Posterior cingulate gyrus (tissue), 11 donors: ENCODE data around the gene ARHGAP26.

Source experiments
- DNase-seq, 10 donors: peaks; one replicate each; pipeline versions ENCODE4 v3.0.0 to v3.0.0-alpha.2; 2020 to 2021; ENCODE audit warnings: mixed read lengths in 3 of 10
- intact Hi-C: fragments of 100-400 bp; cut with DNase I; formaldehyde crosslinking; loops from one replicate; pipeline ENCODE4 v1.15.1; 2023

ARHGAP26 gene

DNA sequence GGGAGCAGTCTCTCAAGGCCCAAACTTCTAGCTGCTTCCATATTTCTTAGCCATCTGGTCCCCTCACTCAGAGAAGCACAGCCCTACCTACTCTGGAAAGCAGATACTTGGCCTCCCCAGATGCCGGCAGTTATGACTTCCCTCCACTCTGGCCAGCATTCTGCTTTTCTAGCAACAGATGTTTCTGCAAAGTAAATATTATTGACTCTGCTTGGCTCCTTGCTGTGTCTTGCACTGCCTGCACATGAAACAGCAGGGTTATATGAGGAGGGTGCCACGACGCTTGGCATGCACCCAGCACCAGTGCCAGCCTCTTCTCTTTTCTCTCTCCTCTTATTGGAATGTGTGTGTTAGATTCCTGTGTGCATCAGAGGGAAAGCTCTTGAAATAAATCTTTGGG lies 99.7 kb downstream of the ARHGAP26 start:
- peak in 1 of 10 donors; percentile 82 for DNase-seq
- intact Hi-C loops, result no loop called here

DNA sequence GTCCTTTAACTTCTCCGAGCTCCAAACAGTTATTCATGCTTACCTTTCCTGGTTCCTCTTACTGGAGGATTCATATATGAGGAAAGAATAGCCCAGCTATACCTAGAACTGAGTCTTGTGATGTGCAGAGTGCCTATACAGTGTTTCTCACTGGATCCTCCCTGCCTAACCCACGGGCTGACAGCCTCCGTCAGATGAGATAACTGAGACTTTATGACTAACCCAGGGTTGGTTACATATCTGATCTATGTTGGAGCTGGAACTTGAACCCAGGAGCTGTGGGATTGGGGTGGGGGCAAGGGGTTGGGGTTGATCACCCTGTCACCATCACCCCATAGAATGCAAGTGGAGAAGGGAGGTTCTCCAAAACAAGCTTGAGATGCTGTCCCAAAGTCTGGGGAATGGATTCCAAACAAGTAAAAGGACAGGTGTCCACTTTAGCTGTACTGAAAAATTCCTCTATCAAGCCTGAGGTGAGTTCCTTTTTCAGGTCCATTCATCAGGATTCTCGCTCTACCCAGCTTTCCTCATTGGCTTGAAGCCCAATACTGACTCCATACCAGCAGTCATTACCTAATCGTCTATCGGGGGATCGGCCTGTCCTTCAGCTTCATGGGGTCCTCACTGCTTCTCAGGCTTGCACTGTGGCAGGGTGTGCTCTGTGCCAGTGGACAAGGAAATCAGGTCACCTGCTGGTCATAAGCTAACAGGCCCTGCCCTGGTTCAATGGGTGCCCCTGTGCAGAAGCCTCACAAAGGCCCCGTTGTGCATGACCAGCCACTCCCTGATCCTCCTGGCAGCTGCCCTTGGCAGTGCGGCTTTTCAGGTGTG lies 100.6 kb downstream of the ARHGAP26 start:
- intact Hi-C loops, result no loop called here
- DNase-seq, result no peak

DNA sequence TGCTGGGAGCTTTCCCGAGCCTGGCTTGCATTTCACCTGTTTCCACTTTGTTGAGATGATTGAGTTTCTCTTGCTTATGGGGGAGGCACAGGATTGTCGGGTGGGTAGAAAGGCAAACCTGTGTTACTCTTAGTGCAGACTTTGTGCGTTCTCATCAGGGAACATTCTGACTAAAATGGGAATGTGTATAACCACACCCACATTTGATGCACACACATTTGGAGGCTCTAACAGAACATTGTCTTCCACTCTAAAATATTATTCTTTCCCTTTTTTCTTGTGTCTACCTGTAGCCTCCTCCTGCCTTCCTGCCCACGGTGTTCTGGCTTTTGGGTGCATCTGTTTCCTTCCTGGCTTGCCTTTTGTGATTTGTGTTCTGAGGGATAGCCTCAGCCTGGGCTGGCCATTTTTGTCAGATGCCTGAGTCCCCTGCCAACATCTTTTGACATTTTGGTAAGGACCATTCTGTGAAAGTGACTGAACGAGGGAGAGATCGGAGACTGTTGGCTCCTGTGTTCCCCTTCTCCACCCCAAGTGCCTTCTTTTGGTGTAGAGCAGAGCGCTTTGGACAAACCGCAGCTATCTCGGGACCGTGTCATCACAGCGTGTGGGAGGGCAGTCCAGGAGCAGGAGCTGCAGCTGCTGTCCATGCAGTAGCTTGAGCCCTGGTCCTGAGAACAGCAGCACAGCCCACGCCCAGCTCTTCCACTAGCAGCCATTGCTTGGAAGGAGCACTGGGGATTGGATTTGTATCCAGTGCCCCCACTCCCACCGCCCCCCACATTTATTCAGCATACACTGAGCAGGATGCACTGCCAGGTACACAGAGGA lies 101.4 kb downstream of the ARHGAP26 start:
- peak in 2 of 10 donors; percentile 75 to 87 for DNase-seq
- intact Hi-C loops, result no loop called here

DNA sequence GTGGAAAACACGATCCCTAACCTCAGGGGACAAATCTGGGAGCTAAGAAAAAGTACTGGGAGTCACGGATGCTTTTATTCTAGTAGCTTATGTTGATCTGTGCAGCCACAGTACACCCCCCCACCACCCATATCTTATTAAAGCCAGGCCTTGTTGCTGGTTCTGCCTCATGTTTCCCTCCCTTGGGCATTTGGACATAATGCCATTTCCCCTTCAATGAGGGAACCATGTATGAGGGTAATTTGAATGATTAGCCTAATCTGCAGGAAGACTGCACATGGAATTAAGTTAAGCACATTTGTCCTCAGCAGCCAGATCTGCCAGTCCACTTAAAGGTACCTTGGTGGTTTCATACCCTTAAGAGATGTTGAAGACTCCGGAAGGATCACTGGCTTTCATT lies 102.0 kb downstream of the ARHGAP26 start:
- DNase-seq, result no peak
- intact Hi-C loops, result no loop called here

DNA sequence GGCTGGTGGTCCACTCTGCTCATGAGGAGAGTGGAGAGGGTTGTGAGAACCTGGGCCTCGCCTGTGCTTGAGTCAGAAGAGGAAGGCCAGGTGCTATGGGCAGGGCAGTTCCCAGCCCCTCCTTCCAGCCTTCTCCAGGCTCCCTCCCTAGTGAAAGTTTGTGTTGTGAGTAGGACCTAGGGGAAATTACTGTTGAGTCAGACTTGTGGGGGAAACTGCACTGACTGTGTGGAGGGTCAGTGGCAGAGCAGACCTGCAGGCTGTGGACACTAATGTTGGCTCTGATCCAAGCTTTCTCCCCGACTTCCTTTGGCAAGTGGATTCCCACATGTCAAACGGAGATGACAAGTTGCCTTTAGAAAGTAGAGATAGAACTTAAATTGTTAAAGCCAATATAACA lies 102.6 kb downstream of the ARHGAP26 start:
- no peak for DNase-seq
- intact Hi-C loops, result no loop called here

DNA sequence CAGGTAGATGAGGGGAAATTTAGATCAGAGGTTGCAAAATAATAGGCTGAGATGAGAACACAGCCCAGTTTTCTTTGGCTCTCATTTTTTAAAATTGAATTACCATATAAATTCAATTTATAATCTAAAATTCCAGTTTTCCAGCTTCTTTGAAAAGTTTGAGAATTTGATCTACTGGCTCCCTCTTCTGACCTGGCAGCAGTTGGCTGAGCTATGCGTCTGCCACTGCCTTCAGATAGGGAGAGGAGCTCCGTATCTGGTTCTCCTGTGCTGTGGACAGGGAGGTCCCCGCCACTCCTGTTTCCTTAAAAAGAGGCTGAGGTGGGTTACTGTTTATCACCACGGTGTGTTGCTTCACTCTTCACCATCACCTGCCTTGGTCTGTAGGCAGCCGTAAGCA lies 103.7 kb downstream of the ARHGAP26 start:
- no peak for DNase-seq
- intact Hi-C loops, result no loop called here

DNA sequence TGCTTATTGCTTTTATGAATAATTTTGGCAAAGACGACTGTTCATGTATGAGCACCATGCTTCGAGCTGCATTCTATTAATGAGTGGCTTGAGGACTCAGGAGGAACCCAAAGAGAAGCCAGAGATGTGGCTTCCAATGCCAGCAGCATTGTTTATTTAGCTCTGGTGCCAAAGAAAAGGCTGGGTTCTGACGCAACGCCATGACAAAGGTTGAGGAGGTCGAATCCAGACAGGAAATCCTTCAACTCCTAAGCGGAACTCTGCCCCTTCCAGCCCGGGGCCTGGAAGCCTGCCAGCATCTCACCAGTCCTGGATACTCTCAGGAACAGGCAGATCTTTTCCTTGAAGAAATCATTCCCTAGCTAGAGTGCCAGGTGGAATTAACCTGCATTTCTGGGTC lies 104.4 kb downstream of the ARHGAP26 start:
- peak in 1 of 10 donors; percentile 28 for DNase-seq
- intact Hi-C loops, result no loop called here

DNA sequence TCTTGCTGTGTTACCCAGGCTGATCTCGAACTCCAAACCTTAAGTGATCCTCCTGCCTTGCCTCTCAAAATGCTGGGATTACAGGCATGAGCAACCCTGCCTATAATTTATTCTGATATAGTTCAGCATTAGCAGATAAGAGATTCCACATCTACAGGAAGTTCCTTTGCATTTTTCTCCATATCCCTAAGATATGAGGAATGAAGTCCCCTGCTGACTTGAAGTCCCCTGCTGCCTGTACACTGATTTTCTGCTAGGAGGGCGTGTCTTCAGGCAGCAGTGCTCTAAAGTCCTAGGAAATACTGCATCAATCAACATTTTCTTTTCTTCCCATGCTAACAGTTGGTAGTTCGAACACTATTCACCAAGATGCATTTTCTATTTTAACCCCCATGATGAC lies 105.8 kb downstream of the ARHGAP26 start:
- no peak for DNase-seq
- intact Hi-C loops, result no loop called here

DNA sequence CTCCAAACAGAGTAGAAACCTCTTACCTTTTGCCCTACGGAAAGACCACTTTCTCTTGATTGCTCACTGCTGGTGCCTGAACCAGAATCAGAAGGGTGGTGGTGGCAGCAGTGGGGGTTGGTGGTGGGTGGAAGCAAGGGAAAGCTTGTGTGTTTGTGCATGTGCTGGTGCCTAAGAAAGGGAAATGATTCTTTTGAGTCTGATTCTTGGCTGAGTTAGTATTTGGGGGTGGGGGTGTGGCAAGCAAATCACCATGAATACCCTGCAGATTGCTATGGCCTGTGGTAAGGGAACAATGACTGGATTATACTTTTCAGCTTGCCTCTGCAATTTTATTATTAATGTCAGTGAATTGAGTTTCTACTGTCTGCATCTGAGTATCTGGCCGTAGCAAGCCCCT lies 106.6 kb downstream of the ARHGAP26 start:
- no peak for DNase-seq
- intact Hi-C loops, result no loop called here

DNA sequence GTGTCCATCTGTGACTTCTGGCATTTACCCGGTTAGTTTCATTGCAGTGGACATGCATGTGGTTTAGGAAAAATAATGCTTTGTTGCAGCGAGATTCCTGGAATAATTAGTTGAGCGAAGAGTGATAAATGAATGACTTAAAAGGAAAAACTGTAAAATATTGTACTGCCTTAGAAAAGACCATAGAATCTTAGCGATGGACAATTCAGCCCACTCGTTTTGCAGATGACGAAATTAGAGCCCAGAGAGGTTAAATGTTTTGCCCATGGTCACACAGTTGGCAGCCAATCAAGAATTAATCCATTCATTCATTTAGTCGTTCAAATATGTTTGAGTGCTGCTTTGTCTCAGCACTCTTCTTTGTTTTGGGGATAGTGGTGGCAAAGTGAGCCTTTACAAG lies 107.9 kb downstream of the ARHGAP26 start:
- no peak for DNase-seq
- intact Hi-C loops, result no loop called here

DNA sequence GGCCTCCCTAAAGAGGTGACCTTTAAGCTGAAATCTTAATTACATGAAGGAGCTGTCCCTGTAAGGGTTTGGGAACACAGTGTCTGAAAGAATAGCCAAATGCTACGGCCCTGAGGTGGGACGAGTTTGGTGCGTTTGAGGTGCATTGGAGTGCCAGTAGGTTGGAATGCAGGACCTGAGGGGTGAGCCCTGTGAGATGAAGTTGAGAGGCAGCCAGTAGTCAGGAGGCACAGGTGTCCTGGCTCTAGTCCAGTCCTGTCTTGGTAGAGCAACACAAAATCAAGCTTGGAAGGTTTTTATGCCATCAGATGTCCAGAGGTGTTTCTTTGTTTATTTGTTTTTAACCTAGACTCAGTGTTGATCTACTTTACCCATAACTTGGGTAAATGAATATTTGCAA lies 108.5 kb downstream of the ARHGAP26 start:
- no peak for DNase-seq
- intact Hi-C loops, result no loop called here

DNA sequence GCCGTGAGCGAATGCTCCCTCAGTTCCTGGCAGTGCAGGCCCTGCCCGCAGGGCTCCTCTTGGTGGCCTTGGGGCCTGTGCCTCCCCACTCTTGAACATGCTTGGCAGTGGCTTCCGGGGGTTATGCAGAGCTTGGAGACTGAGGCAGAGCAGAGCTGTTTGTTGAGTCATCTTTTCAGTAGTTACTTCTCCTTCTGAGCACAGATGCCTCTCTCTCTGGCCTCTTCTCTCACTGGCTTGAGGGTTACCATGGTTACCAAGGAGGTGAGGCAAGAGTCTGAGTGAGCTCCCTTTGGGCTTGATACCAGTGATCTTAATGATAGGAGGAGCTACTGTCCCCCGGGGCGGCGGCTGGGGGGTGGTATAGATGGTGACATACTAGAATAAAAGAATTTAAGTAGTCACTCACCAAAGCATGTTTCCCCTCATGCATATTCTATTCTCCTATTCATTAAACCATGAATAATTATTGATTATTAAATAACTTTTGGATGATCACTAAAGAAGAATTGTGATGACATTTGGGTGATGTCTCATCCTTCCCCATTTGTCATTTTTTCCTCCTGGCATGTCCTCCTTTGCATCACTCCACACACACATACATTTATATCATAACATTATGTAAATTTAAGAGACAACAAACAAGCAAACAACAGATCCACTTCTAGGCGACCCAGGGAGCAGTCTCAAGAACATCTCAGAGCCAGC lies 111.1 kb downstream of the ARHGAP26 start:
- DNase-seq, result no peak
- intact Hi-C loops, result loop anchor here (10.0 kb wide), 1 partner anchor 726 kb away; no protein-coding TSS in a partner anchor

DNA sequence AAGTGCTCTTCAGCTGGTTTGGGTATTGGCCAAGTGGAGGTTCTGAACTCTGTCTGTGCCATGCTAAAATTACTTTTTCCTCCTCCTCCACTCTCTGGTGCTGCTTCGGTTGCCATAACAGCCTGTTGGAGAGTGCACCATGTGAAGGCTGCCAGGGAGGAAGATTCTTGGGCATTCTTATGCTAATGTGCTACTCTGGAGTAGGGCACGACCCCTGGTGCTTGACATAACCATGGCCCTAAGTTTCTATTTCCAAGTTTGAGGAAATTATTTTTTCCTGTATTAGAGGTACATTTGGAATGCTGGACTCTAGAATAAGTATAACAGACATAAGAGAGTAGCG lies 111.6 kb downstream of the ARHGAP26 start:
- DNase-seq, result no peak
- intact Hi-C loops, result loop anchor here (10.0 kb wide), 1 partner anchor 727 kb away; no protein-coding TSS in a partner anchor

DNA sequence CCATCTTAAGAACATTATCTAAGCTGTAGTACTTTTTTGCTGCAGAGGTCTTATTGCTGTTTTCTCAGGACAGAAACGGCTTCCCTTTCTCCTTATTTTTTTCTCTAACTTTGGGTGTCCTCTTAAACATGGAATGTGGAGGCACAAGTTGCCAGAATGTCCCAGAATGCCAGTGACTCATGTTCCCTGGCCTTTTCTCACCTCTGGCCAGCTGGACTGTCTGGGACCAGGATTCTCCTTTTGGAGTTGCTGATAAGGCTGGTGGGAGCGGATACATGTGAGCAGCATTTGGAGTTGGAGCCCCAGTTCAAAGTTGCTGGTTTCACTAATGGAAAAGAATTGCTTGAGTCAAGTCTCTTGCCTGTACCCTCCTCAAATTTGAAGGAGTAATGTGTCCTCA lies 112.8 kb downstream of the ARHGAP26 start:
- DNase-seq, result no peak
- intact Hi-C loops, result loop anchor here (10.0 kb wide), 1 partner anchor 728 kb away; no protein-coding TSS in a partner anchor

DNA sequence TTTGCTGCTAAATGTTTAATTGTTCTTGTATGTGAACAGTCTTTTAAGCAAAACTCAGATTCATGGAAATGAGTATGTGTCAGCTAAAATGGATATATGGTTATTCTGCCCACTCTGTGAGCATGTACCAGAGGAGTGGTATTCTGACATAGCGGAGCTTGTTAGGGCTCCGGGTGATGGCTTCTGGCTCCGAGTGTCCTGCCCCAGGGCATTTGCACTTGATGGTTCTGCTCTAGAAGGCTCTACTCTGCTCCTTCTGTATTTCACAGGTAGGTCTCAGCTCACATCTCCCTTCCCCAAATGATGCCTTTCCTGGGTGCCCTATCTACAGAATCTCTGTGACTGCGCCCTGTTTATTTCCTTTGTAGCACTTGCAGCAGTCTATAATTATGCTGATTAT lies 113.3 kb downstream of the ARHGAP26 start:
- intact Hi-C loops, result loop anchor here (10.0 kb wide), 1 partner anchor 729 kb away; no protein-coding TSS in a partner anchor
- no peak for DNase-seq

DNA sequence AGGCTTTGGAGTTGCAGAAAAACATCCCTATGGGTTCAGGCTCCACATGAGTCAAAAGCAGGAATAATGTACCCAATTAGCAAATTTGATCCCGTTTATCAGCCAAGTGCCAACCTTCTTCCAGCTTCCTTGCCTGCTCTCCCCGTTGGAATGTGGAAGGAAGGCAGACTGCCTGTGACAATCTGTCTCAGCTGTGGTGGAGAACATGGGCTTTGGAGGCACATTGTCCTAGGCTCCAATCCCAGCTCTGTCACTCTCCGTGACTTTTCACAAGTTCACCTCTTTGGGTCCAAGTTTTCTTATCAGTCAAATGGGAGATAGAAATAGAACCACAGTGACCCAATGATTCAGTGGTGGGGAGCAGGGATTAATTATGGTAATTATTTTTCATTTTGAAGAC lies 113.9 kb downstream of the ARHGAP26 start:
- intact Hi-C loops, result loop anchor here (10.0 kb wide), 1 partner anchor 729 kb away; no protein-coding TSS in a partner anchor
- DNase-seq, result no peak

DNA sequence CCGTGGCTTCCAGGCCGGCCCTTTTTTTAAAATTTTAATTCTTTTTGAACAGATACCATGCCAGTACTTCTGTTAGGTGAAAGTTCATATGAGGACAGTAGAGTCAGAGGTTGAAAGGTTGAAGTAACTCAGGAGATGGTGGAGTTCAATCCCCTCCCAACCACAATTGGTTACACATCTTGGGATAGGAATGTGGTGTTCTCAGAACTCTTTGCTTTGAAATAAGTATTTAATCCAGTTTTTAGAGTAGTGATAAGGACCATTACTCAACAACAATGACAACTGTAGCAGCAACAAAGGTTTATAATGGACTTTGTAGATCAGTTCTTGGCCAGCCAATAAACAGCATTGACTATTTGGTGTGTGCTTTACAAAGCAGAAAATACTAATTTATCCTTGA lies 116.0 kb downstream of the ARHGAP26 start:
- DNase-seq, result no peak
- intact Hi-C loops, result loop anchor here (10.0 kb wide), 1 partner anchor 731 kb away; no protein-coding TSS in a partner anchor

DNA sequence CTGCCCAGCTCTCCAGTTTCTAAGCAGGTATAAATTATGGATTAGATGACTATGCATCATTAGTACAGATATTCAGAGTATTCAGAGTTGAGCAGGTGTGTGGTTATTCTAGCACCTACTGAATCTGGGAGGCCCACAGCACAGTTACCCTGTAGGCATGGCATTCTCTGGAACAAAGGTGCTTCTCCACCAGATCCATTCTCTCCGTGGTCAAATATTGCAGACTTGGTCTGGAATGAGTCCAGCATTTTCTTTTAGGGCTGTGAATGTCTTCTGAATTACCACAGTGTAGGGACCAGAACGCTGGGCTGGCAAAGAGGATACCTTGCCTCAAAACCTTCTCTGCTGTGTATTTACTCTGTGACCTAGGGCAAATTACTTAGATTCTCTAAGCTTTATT lies 116.8 kb downstream of the ARHGAP26 start:
- no peak for DNase-seq
- intact Hi-C loops, result loop anchor here (10.0 kb wide), 1 partner anchor 732 kb away; no protein-coding TSS in a partner anchor

DNA sequence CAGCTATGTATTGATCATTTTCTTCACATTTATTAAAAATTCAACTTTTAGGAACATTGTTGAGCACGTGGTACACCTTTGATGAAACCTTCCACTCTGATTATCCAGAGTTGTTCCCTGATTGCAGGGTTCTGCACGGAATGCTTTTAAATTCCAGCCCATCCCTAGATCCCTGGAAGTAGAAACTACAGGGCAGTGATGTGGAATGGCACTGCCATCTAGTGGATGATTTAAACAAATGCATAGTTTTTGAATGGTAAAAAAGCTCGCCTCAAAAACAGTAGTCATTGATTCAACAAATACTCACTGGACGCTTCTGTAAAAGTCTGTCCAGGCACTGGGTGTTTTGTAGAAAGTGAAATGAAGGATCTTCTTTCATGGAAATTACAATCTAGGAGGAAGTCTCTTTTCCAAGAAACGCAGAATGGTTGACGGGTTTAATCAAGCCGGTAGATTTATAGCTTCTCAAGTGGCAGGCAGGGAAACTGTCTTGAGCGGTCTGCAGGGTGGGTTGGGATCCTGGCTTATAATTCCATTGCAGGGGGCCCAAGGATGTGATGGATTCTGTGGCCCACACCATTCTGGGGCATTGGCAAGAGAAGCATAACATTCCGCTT lies 118.4 kb downstream of the ARHGAP26 start:
- intact Hi-C loops, result loop anchor here (1.0 to 10.0 kb wide), 2 partner anchors 171 to 734 kb away; no protein-coding TSS in a partner anchor
- DNase-seq, result peak in 1 of 10 donors; percentile 38

DNA sequence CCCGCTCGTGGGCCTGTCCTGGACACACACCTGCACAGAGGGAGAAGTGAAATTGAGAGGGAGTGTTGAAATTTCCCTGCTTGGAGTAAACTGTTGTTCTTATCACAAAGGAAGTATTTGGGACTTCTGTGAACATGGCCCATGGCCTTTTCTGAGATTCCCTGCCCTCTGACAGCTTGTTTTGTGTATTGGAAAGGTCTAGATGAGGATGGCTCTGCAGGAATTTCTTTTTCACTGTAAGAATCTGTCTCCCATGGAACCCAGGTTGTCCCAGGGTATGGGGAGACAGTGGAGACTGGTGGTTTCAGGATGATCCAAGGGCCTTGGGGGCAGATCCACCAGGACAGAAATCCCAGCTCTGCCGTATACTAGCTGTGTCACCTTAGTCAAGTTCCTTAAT lies 121.8 kb downstream of the ARHGAP26 start:
- DNase-seq, result no peak
- intact Hi-C loops, result no loop called here
